ENCODE results near the gene BTBD16. TPM values are rescaled to one million over a fixed set of nuclear protein-coding genes. Genes with fewer than 3 reads are reported as not detected.

The BTBD16 gene
- total and polyA plus RNA-seq, 2 donors (not counting 3 experiments of a cell fraction or from before 2014, with no cell fraction given): 0.04 TPM; not detected in 1

- Histone ChIP-seq H3K79me2 (ENCODE audit: control insufficient read depth, insufficient read depth, low read length) (no peaks in the 10 kb centered on the region), H3K4me2 (ENCODE audit: insufficient read depth, low read length) (no peak overlapping the region), H3K27me3 (ENCODE audit: control insufficient read depth in 2 of 2, insufficient read depth in 2 of 2, low read length in 2 of 2) (peaks cover 0 to 7% of the 10 kb centered on the region in 2 experiments), H3K9ac (replicated peaks; ENCODE audit: extremely low read depth, insufficient read depth, low read length) (no peak overlapping the region), H4K20me1 (replicated peaks; ENCODE audit: control insufficient read depth, extremely low read depth, insufficient read depth, low read length) (no peaks in the 10 kb centered on the region), H3K9me3 (replicated peaks; ENCODE audit: control insufficient read depth, insufficient read depth, low read length) (no peaks in the 10 kb centered on the region), H3K9me1 (replicated peaks; ENCODE audit: control insufficient read depth, extremely low read depth, insufficient read depth, low read length) (no peaks in the 10 kb centered on the region), H3K36me3 (ENCODE audit: control insufficient read depth in 2 of 2, extremely low read depth in 1 of 2, insufficient read depth in 2 of 2, low read length in 2 of 2) (no peaks in the 10 kb centered on the region), H3K4me1 (ENCODE audit: control insufficient read depth, extremely low read depth, insufficient read depth, low read length) (no peaks in the 10 kb centered on the region), H3K27ac (ENCODE audit: insufficient read depth, low read depth, low read length) (no peak overlapping the region), H2AFZ (ENCODE audit: low read depth, low read length) (no peak overlapping the region), H3K4me3 (replicated peaks in 1 of 3; ENCODE audit: insufficient read depth in 1 of 3, low read depth in 1 of 3, low read length in 3 of 3) (no peak overlapping the region)
- BruUV-seq (replicated peaks): no TSS peak
- intact Hi-C loops (cut with micrococcal nuclease): no loop called here
- TF ChIP-seq EZH2 (IDR thresholded peaks at IDR 0.05; ENCODE audit: borderline replicate concordance, low read depth, low read length, severe bottlenecking): no peak
- no peak for TF ChIP-seq JUN (IDR thresholded peaks at IDR 0.05; ENCODE audit: borderline replicate concordance, insufficient read depth, insufficient read length, low read depth)
- TF ChIP-seq MYC (IDR thresholded peaks at IDR 0.05; ENCODE audit: low read depth, low read length): no peak
- no peak for FAIRE-seq
- dilution Hi-C loops (cut with MboI; ENCODE audit: extremely low pct_ligation_motif_present, low sequenced_read_pairs): no loop called here
- ChIA-PET CTCF (interaction anchor here (0.9 to 1.5 kb wide), 2 partner anchors 10 to 17 kb away, joined by 3 to 7 read pairs; no protein-coding TSS in a partner anchor), POLR2A (no interaction called here)
- no peak for DNase-seq (ENCODE audit: low read depth, low spot score)
Observed at GRCh38 chr10:122359621-122360020, 88.5 kb downstream of the BTBD16 start.

- Histone ChIP-seq H3K27me3 (ENCODE audit: control insufficient read depth in 2 of 2, insufficient read depth in 2 of 2, low read length in 2 of 2) (peaks cover under 1 to 7% of the 10 kb centered on the region in 2 experiments), H4K20me1 (replicated peaks; ENCODE audit: control insufficient read depth, extremely low read depth, insufficient read depth, low read length) (no peaks in the 10 kb centered on the region), H3K9me3 (replicated peaks; ENCODE audit: control insufficient read depth, insufficient read depth, low read length) (no peaks in the 10 kb centered on the region), H3K9ac (replicated peaks; ENCODE audit: extremely low read depth, insufficient read depth, low read length) (no peak overlapping the region), H2AFZ (ENCODE audit: low read depth, low read length) (no peak overlapping the region), H3K4me1 (ENCODE audit: control insufficient read depth, extremely low read depth, insufficient read depth, low read length) (no peaks in the 10 kb centered on the region), H3K4me2 (ENCODE audit: insufficient read depth, low read length) (no peak overlapping the region), H3K79me2 (ENCODE audit: control insufficient read depth, insufficient read depth, low read length) (no peaks in the 10 kb centered on the region), H3K9me1 (replicated peaks; ENCODE audit: control insufficient read depth, extremely low read depth, insufficient read depth, low read length) (no peaks in the 10 kb centered on the region), H3K4me3 (replicated peaks in 1 of 3; ENCODE audit: insufficient read depth in 1 of 3, low read depth in 1 of 3, low read length in 3 of 3) (no peak overlapping the region), H3K36me3 (ENCODE audit: control insufficient read depth in 2 of 2, extremely low read depth in 1 of 2, insufficient read depth in 2 of 2, low read length in 2 of 2) (no peaks in the 10 kb centered on the region), H3K27ac (ENCODE audit: insufficient read depth, low read depth, low read length) (no peak overlapping the region)
- dilution Hi-C loops (cut with MboI; ENCODE audit: extremely low pct_ligation_motif_present, low sequenced_read_pairs) (no loop called here), intact Hi-C loops (cut with micrococcal nuclease) (no loop called here)
- ChIA-PET CTCF (interaction anchor here (1.5 kb wide), 1 partner anchor 18 kb away, joined by 7 read pairs; no protein-coding TSS in a partner anchor), POLR2A (no interaction called here)
- no peak for TF ChIP-seq MAX (IDR thresholded peaks at IDR 0.05; ENCODE audit: insufficient read depth, insufficient read length)
- TF ChIP-seq GATA2 (IDR thresholded peaks at IDR 0.05; ENCODE audit: insufficient read depth, insufficient read length, low read depth, low read length): no peak
- TF ChIP-seq JUN (IDR thresholded peaks at IDR 0.05; ENCODE audit: borderline replicate concordance, insufficient read depth, insufficient read length, low read depth): no peak
- TF ChIP-seq POLR2AphosphoS5 (IDR thresholded peaks at IDR 0.05; ENCODE audit: insufficient read depth, low read depth, low read length): no peak
- TF ChIP-seq POLR2A (IDR thresholded peaks at IDR 0.05; ENCODE audit: low read depth, low read length): no peak
- no peak for TF ChIP-seq FOS (IDR thresholded peaks at IDR 0.05; ENCODE audit: borderline replicate concordance, insufficient read depth, low read length)
- TF ChIP-seq MYC (IDR thresholded peaks at IDR 0.05; ENCODE audit: low read depth, low read length): no peak
- no peak for TF ChIP-seq EZH2 (IDR thresholded peaks at IDR 0.05; ENCODE audit: borderline replicate concordance, low read depth, low read length, severe bottlenecking)
- no peak for TF ChIP-seq CTCF (IDR thresholded peaks at IDR 0.05; ENCODE audit: extremely low read depth in 1 of 2, insufficient read depth in 1 of 2, low read depth in 1 of 2, low read length in 2 of 2)
- FAIRE-seq (no peak), DNase-seq (ENCODE audit: low read depth, low spot score) (no peak)
- BruUV-seq (replicated peaks): no TSS peak
Observed at GRCh38 chr10:122361046-122361445, 90.0 kb downstream of the BTBD16 start.
